GM12878 (cell line): ENCODE data around the gene GNB3. TPM values are rescaled to one million over a fixed set of nuclear protein-coding genes. Genes with fewer than 3 reads are reported as not detected.

ENCODE experiments used
- FOXK2 ChIP-seq: fragments of 450-650 bp; IDR thresholded peaks from 2 replicates; pipeline ENCODE4 v1.6.1; 2017; ENCODE audit warnings: mild to moderate bottlenecking, moderate library complexity
- FOXM1 ChIP-seq: IDR thresholded peaks from 2 replicates; pipeline ENCODE4 v1.6.1; 2012; ENCODE audit warnings: low read depth, mild to moderate bottlenecking, inconsistent platforms, low read length, moderate library complexity
- GABPA ChIP-seq: IDR thresholded peaks from 2 replicates; pipeline ENCODE4 v1.6.1; 2014; ENCODE audit warnings: antibody characterized with exemption, low read depth, mild to moderate bottlenecking, inconsistent platforms
- HDGF ChIP-seq: fragments of 450-650 bp; IDR thresholded peaks from 2 replicates; pipeline ENCODE4 v1.6.1; 2016; ENCODE audit warnings: antibody characterized with exemption
- JUNB ChIP-seq: IDR thresholded peaks from 2 replicates; pipeline ENCODE4 v1.6.1; 2016; ENCODE audit warnings: antibody characterized with exemption, mild to moderate bottlenecking
- LARP7 ChIP-seq: fragments of 450-650 bp; IDR thresholded peaks from 2 replicates; pipeline ENCODE4 v1.6.1; 2017; ENCODE audit warnings: mild to moderate bottlenecking
- MXI1 ChIP-seq: fragments of 150-350 bp; IDR thresholded peaks from 2 replicates; pipeline ENCODE4 v1.6.1; 2011; ENCODE audit warnings: low read depth, mild to moderate bottlenecking, inconsistent platforms, low read length, improper control_type of control experiment
- NBN ChIP-seq: fragments of 450-650 bp; IDR thresholded peaks from 2 replicates; pipeline ENCODE4 v1.6.1; 2016
- NFYA ChIP-seq: IDR thresholded peaks from 2 replicates; pipeline ENCODE4 v1.6.1; 2011; ENCODE audit warnings: low read depth, mild to moderate bottlenecking, low read length, improper control_type of control experiment, borderline replicate concordance
- NFYB ChIP-seq: IDR thresholded peaks from 2 replicates; pipeline ENCODE4 v1.6.1; 2011; ENCODE audit warnings: low read depth, mild to moderate bottlenecking, low read length, improper control_type of control experiment, moderate library complexity; ENCODE audit not compliant: insufficient read depth
- RAD21 ChIP-seq: IDR thresholded peaks from 2 replicates; pipeline ENCODE4 v1.6.1; 2011; ENCODE audit warnings: mild to moderate bottlenecking, low read depth, low read length, moderate library complexity; ENCODE audit not compliant: insufficient read depth
- RB1 ChIP-seq: fragments of 450-650 bp; formaldehyde crosslinking; IDR thresholded peaks from 2 replicates; pipeline ENCODE4 v1.6.1; 2017; ENCODE audit warnings: mild to moderate bottlenecking, borderline replicate concordance
- RCOR1 ChIP-seq: conservative IDR thresholded peaks from 2 replicates; pipeline ENCODE4 v1.6.1; 2012; ENCODE audit warnings: low read depth, low read length, improper control_type of control experiment
- STAT3 ChIP-seq: IDR thresholded peaks from 2 replicates; pipeline ENCODE4 v1.6.1; 2011; ENCODE audit warnings: low read depth, low read length, improper control_type of control experiment
- ZBED1 ChIP-seq: IDR thresholded peaks from 2 replicates; pipeline ENCODE4 v1.6.1; 2016; ENCODE audit warnings: borderline replicate concordance
- ZNF384 ChIP-seq: IDR thresholded peaks from 2 replicates; pipeline ENCODE4 v1.6.1; 2012; ENCODE audit warnings: low read depth, mild to moderate bottlenecking, low read length, improper control_type of control experiment, borderline replicate concordance
- polyA plus RNA-seq, 11 experiments: library from polyadenylated mRNA; depleted of rRNA in 4 of 11; unstranded in 6 of 11; stranded (reverse) in 5 of 11; fragments of >200 nt; fragmentation: Nextera tagmentation in 4 of 11; fragmentation: Illumina TruSeq in 1 of 11; extraction: Ambion mirVana in 4 of 11; extraction: Trizol in 1 of 11; gene quantifications; 1 replicate in 1 of 11; 2 replicates in 10 of 11; pipeline versions ENCODE4 v1.2.1 to v1.2.3, GENCODE V29; 2011 to 2016; ENCODE audit warnings: inconsistent platforms in 2 of 11, missing spikeins in 2 of 11, low read depth in 1 of 11
- total RNA-seq, 4 experiments: library from RNA; depleted of rRNA in 3 of 4; stranded (reverse); fragments of >200 nt in 3 of 4; fragmentation: Illumina TruSeq in 1 of 4; extraction: Trizol in 1 of 4; gene quantifications; 2 replicates each; pipeline versions ENCODE4 v1.2.1 to v1.2.3, GENCODE V29; 2013 to 2021
- TF ChIP-seq, protein P1 (sequence below): fragments of 450-650 bp; formaldehyde crosslinking; IDR thresholded peaks from 2 replicates; pipeline ENCODE4 v1.4.0; 2022; ENCODE audit warnings: mild to moderate bottlenecking, moderate library complexity
- TF ChIP-seq, protein P2 (sequence below): fragments of 450-650 bp; formaldehyde crosslinking; IDR thresholded peaks from 2 replicates; pipeline ENCODE4 v1.5.0; 2022; ENCODE audit warnings: mild to moderate bottlenecking, missing genetic modification characterization
- TF ChIP-seq, protein P3 (sequence below): fragments of 450-650 bp; IDR thresholded peaks from 2 replicates; pipeline ENCODE4 v1.6.1; 2017; ENCODE audit warnings: mild to moderate bottlenecking, low read depth, inconsistent platforms; ENCODE audit not compliant: poor library complexity, severe bottlenecking

The GNB3 gene
- total and polyA plus RNA-seq, 10 of the 15 experiments (the other 5 are each of a cell fraction or from before 2014, with no cell fraction given): 0.05 to 1.1 (median 0.36) TPM

- TF ChIP-seq, protein P1, sequence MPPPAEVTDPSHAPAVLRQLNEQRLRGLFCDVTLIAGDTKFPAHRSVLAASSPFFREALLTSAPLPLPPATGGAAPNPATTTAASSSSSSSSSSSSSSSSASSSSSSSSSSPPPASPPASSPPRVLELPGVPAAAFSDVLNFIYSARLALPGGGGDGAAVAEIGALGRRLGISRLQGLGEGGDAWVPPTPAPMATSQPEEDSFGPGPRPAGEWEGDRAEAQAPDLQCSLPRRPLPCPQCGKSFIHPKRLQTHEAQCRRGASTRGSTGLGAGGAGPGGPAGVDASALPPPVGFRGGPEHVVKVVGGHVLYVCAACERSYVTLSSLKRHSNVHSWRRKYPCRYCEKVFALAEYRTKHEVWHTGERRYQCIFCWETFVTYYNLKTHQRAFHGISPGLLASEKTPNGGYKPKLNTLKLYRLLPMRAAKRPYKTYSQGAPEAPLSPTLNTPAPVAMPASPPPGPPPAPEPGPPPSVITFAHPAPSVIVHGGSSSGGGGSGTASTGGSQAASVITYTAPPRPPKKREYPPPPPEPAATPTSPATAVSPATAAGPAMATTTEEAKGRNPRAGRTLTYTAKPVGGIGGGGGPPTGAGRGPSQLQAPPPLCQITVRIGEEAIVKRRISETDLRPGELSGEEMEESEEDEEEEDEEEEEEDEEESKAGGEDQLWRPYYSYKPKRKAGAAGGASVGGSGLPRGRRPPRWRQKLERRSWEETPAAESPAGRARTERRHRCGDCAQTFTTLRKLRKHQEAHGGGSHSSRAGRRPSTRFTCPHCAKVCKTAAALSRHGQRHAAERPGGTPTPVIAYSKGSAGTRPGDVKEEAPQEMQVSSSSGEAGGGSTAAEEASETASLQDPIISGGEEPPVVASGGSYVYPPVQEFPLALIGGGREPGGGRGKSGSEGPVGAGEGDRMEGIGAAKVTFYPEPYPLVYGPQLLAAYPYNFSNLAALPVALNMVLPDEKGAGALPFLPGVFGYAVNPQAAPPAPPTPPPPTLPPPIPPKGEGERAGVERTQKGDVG (CRISPR knock-in tag): no peak
- peak; percentile 49 for TF ChIP-seq MXI1
- peak; percentile 97 for TF ChIP-seq GABPA
- TF ChIP-seq NFYA: no peak
- TF ChIP-seq RCOR1: no peak
- no peak for TF ChIP-seq ZBED1
- no peak for TF ChIP-seq STAT3
- TF ChIP-seq LARP7: peak; percentile 91; the same call in 1 of the 2 replicates
- TF ChIP-seq NFYB: peak; percentile 85
- TF ChIP-seq NBN: peak; percentile 55; the same call in 1 of the 2 replicates
- TF ChIP-seq HDGF: peak; percentile 97
- TF ChIP-seq FOXK2: 0 out of 2 replicates have a peak, but pooled peaks have one; percentile 14
- TF ChIP-seq, protein P2, sequence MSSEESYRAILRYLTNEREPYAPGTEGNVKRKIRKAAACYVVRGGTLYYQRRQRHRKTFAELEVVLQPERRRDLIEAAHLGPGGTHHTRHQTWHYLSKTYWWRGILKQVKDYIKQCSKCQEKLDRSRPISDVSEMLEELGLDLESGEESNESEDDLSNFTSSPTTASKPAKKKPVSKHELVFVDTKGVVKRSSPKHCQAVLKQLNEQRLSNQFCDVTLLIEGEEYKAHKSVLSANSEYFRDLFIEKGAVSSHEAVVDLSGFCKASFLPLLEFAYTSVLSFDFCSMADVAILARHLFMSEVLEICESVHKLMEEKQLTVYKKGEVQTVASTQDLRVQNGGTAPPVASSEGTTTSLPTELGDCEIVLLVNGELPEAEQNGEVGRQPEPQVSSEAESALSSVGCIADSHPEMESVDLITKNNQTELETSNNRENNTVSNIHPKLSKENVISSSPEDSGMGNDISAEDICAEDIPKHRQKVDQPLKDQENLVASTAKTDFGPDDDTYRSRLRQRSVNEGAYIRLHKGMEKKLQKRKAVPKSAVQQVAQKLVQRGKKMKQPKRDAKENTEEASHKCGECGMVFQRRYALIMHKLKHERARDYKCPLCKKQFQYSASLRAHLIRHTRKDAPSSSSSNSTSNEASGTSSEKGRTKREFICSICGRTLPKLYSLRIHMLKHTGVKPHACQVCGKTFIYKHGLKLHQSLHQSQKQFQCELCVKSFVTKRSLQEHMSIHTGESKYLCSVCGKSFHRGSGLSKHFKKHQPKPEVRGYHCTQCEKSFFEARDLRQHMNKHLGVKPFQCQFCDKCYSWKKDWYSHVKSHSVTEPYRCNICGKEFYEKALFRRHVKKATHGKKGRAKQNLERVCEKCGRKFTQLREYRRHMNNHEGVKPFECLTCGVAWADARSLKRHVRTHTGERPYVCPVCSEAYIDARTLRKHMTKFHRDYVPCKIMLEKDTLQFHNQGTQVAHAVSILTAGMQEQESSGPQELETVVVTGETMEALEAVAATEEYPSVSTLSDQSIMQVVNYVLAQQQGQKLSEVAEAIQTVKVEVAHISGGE: peak; percentile 83
- peak; percentile 21; the same call in 1 of the 2 replicates for TF ChIP-seq RB1
- no peak for TF ChIP-seq FOXM1
- TF ChIP-seq, protein P3, sequence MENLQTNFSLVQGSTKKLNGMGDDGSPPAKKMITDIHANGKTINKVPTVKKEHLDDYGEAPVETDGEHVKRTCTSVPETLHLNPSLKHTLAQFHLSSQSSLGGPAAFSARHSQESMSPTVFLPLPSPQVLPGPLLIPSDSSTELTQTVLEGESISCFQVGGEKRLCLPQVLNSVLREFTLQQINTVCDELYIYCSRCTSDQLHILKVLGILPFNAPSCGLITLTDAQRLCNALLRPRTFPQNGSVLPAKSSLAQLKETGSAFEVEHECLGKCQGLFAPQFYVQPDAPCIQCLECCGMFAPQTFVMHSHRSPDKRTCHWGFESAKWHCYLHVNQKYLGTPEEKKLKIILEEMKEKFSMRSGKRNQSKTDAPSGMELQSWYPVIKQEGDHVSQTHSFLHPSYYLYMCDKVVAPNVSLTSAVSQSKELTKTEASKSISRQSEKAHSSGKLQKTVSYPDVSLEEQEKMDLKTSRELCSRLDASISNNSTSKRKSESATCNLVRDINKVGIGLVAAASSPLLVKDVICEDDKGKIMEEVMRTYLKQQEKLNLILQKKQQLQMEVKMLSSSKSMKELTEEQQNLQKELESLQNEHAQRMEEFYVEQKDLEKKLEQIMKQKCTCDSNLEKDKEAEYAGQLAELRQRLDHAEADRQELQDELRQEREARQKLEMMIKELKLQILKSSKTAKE: no peak
- TF ChIP-seq ZNF384: no peak
- peak; percentile 28; the same call in 1 of the 2 replicates for TF ChIP-seq JUNB
- no peak for TF ChIP-seq RAD21
Observed at GRCh38 chr12:6851921-6852650, 11.4 kb downstream of the GNB3 start, which contains the start of gene USP5 (continued).
